Iris pigment epithelial cell (primary cell): ENCODE results near the gene CCDC86.

ENCODE experiments used
- DNase-seq: peaks from one replicate; pipeline ENCODE4 v3.0.0-alpha.2; 2011; ENCODE audit warnings: low read depth

The CCDC86 gene

GRCh38 chr11:60852982-60853950, 11.4 kb downstream of the CCDC86 start:
- DNase-seq: no peak

- no peak for DNase-seq
Measured at GRCh38 chr11:60854140-60854846, 12.4 kb downstream of the CCDC86 start.

DNA sequence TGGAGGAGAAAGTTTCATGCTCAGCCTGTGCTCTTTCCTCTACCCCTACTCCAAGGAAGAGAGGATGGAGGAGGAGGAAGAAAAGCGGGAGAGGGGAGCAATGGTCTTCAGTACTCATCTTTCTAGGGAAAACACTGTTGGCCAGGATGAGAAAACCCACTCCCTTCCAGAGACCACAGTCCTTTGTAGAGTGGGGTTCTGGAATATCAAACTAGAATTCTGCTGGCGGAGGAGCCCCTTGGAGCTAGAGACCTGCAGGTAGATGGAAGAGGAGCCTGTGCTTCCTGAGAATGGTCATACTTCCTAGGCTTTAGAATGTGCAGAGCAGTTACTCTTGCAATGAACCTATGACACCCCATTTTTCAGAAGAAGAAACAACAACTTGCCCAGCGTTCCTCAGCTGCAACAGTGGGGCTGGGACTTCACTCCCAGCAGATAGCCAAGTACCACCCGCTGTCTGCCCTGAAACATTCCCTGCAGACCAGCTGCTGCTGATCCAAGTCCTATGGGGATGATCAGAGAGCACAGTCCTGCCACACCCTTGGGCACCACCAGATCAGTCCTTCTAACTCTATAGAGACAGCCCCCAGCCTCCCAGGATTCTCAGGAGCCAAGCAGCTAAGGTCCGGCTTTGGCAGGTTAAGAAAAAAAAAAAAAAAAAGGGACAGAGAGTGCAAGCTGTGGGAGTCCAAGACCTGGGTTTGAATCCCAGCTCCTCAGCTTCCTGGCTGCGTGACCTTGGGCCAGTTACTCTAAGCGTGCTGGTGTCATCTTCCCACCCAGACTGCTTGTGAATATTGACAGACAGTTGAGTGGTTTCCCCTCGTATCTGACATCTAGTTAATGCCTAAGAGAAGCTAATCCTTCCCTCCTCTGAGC, 13.2 kb downstream of the CCDC86 start:
- DNase-seq: no peak

GRCh38 chr11:60855726-60856633, 14.1 kb downstream of the CCDC86 start, which contains the start of gene PTGDR2:
PTGDR2 (minus strand) TSS chr11:60855950; CDS start chr11:60853722, 2,228 bp downstream.
- DNase-seq: no peak

GRCh38 chr11:60857378-60858232, 15.7 kb downstream of the CCDC86 start:
- DNase-seq: peak; percentile 50

DNA sequence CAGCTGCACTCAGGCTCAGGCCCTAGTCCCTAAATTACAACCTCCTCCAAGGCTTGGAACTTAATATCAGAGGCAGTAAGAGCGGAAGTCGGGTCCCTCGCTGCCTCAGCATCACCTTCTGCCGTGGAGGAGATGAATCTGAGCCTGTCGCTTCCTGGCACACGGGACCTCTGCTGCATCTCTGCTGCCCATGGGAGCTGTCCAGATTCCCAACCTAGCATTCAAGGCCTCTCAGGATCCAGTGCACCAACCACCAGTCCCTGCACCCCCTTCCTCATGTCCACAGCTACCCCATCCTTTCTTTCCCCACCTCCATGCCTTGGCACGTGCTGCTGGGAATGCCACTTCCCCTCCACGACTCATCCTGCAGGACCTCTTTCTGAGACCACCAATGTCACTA, 16.3 kb downstream of the CCDC86 start:
- no peak for DNase-seq

GRCh38 chr11:60858731-60859464, 17.0 kb downstream of the CCDC86 start:
- no peak for DNase-seq

DNA sequence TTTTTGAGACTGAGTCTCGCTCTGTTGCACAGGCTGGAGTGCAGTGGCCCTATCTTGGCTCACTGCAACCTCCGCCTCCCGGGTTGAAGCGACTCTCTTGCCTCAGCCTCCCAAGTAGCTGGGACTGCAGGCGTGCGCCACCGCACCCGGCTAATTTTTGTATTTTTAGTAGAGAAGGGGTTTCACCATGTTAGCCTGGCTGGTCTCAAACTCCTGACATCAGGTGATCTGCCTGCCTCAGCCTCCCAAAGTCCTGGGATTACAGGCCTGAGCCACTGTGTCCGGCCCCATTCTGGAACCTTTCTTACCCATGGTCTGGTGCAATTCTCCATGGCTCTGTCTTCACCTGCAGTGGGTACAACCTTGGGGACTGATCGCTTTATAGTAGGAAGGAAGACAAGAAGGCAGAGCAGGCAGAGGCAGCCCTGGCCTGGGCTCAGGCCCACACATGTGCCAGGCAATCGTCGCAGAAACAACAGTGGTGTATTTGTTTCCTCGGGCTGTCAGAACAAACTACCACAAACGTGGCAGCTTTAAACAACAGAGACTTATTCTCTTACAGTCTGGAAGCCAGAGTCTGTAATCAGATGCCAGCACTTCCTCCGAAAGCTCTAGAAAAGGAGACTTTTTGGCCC, 17.8 kb downstream of the CCDC86 start:
- DNase-seq: no peak

DNA sequence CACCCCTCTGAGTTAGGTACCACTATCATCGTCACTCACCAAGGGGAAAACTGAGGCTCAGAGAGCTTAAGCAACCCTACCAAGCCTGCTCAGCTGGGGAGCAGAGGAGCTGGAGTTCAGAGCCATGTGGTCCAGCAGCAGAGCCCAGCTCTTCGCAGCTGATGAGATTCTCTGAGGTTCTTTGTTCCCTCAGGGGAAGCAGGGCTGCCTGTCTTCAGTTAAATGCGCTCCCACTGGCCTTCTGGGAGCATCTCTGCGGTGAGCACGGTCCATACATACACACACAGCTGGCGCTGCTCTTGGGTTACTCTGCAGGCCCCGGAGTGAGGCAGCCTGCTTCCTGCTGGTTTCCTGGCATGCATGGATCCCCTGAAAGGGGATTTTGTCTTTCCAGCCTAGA, 19.0 kb downstream of the CCDC86 start:
- no peak for DNase-seq

- DNase-seq: no peak
Measured at GRCh38 chr11:60862171-60862570, 20.3 kb downstream of the CCDC86 start.

- no peak for DNase-seq
Measured at GRCh38 chr11:60863550-60864521, 21.9 kb downstream of the CCDC86 start.

DNA sequence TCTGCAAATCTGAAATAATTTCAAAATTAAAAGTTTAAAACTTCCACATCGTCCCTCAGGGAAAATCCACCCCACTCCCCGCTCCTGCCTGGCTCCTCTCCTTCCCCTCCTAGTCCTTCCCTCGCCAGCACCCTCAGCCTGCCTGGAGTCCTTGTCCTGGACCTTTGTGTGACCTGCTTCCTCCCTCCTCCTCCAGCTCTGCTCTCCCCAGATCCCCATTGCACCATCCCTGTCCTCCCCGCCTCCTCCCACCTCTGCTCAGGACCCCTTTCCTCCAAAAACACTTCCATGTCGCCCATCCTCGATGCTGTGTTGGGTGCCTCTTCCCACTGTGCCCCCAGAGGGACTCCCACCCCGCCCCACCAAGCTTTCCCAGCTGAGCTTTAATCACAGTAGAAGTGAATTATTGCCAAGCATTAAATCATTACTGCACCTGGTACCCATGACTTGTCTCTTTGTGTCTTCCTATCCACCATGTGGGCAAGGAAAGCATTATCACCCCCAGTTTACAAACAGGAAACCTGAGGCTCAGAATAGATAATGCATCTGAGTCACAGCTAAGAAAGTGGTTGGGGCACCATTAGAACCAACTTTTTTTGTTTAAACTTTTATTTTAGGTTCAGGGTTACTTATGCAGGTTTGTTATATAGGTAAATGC, 23.1 kb downstream of the CCDC86 start:
- DNase-seq: no peak

- DNase-seq: no peak
Measured at GRCh38 chr11:60866911-60867870, 25.3 kb downstream of the CCDC86 start, which contains the start of gene ZP1. ZP1 (plus strand) TSS chr11:60867542; CDS start chr11:60867562, 20 bp downstream.

DNA sequence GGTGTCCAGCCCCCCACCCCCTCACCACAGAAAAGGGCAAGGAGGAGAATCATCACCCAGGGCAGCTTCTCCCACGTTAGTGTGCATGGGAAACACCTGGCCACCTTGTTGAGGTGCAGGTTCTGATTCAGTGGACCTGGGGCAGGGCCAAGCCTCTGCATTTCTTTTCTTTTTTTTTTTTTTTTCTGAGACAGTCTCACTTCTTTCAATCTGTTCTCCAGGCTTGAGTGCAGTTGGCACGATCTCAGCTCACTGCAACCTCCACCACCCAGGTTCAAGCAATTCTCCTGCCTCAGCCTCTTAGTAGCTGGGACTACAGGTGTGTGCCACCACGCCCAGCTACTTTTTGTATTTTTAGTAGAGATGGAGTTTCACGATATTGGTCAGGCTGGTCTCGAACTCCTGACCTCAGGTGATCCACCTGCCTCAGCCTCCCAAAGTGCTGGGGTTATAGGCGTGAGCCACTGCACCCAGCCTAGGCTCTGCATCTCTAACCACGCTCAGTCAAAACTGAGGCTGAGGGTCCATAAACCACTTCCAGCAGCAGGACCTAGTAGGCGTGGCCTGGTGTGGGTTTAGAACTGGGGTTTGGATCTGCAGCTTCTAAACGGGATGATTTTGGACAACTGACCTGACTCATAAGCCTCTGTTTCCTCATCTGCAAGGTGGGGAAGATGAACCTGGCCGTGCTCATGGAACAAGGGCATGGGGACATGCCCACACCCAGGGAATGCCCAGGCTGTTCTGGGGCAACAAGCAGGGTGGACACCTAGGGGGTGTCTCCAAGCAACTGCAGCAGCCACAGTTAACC, 26.2 kb downstream of the CCDC86 start:
- DNase-seq: no peak
